ENCODE results near the gene BSND.
"Not testable (repeated sequence)": the region's sequence is repeated elsewhere in the genome, so short reads cannot be mapped to it uniquely, and the experiment has no call there.

BSND gene

GRCh38 chr1:54953846-54954245 is 44.9 kb upstream of the BSND start:
- in situ Hi-C loops (cut with HindIII; ENCODE audit: low sequenced_read_pairs) = no loop called here
- no peak for DNase-seq (ENCODE audit: low read depth)
- TF ChIP-seq CTCF (IDR thresholded peaks at IDR 0.05; ENCODE audit: low read depth, low read length, missing control alignments) = no peak
- H3K4me3 ChIP-seq (ENCODE audit: low read depth, low read length) = no peak overlapping the region

GRCh38 chr1:54955359-54955758 is 43.4 kb upstream of the BSND start:
- DNase-seq (ENCODE audit: low read depth) = no peak
- TF ChIP-seq CTCF (IDR thresholded peaks at IDR 0.05; ENCODE audit: low read depth, low read length, missing control alignments) = no peak
- in situ Hi-C loops (cut with HindIII; ENCODE audit: low sequenced_read_pairs) = no loop called here
- H3K4me3 ChIP-seq (ENCODE audit: low read depth, low read length) = no peak overlapping the region

GRCh38 chr1:54956726-54957125 is 42.0 kb upstream of the BSND start:
- no peak for TF ChIP-seq CTCF (IDR thresholded peaks at IDR 0.05; ENCODE audit: low read depth, low read length, missing control alignments)
- in situ Hi-C loops (cut with HindIII; ENCODE audit: low sequenced_read_pairs) = no loop called here
- no peak for DNase-seq (ENCODE audit: low read depth)
- no peak overlapping the region for H3K4me3 ChIP-seq (ENCODE audit: low read depth, low read length)

- H3K4me3 ChIP-seq (ENCODE audit: low read depth, low read length) = no peak overlapping the region
- TF ChIP-seq CTCF (IDR thresholded peaks at IDR 0.05; ENCODE audit: low read depth, low read length, missing control alignments) = no peak
- in situ Hi-C loops (cut with HindIII; ENCODE audit: low sequenced_read_pairs) = no loop called here
- no peak for DNase-seq (ENCODE audit: low read depth)
Measured at GRCh38 chr1:54959241-54959640, 39.5 kb upstream of the BSND start.

- DNase-seq (ENCODE audit: low read depth) = no peak
- in situ Hi-C loops (cut with HindIII; ENCODE audit: low sequenced_read_pairs) = no loop called here
- no peak for TF ChIP-seq CTCF (IDR thresholded peaks at IDR 0.05; ENCODE audit: low read depth, low read length, missing control alignments)
- H3K4me3 ChIP-seq (ENCODE audit: low read depth, low read length) = no peak overlapping the region
Measured at GRCh38 chr1:54962612-54963395, 35.9 kb upstream of the BSND start.

- in situ Hi-C loops (cut with HindIII; ENCODE audit: low sequenced_read_pairs); H3K4me3 ChIP-seq (ENCODE audit: low read depth, low read length); DNase-seq (ENCODE audit: low read depth): not testable (repeated sequence)
Measured at GRCh38 chr1:54963829-54964228, 34.9 kb upstream of the BSND start.

- DNase-seq (ENCODE audit: low read depth) = no peak
- in situ Hi-C loops (cut with HindIII; ENCODE audit: low sequenced_read_pairs) = no loop called here
Measured at GRCh38 chr1:54965624-54966340, 33.0 kb upstream of the BSND start.

More at GRCh38 chr1:54965624-54966340, 33.0 kb upstream of the BSND start:
- no peak for TF ChIP-seq CTCF (IDR thresholded peaks at IDR 0.05; ENCODE audit: low read depth, low read length, missing control alignments)
- no peak overlapping the region for H3K4me3 ChIP-seq (ENCODE audit: low read depth, low read length)
